ENCODE measurements around the gene DENND5B.

- TF ChIP-seq SP1 (IDR thresholded peaks at IDR 0.05) (no peak), SUZ12 (IDR thresholded peaks at IDR 0.05) (no peak), BHLHE40 (IDR thresholded peaks at IDR 0.05; ENCODE audit: borderline replicate concordance) (no peak), LEF1 (IDR thresholded peaks at IDR 0.05; ENCODE audit: borderline replicate concordance) (no peak), TARDBP (IDR thresholded peaks at IDR 0.05) (no peak), CTBP1 (IDR thresholded peaks at IDR 0.05; ENCODE audit: borderline replicate concordance) (no peak), FOXK2 (IDR thresholded peaks at IDR 0.05) (no peak), FOXM1 (IDR thresholded peaks at IDR 0.05; ENCODE audit: borderline replicate concordance) (no peak)
- TF ChIP-seq, protein P1, sequence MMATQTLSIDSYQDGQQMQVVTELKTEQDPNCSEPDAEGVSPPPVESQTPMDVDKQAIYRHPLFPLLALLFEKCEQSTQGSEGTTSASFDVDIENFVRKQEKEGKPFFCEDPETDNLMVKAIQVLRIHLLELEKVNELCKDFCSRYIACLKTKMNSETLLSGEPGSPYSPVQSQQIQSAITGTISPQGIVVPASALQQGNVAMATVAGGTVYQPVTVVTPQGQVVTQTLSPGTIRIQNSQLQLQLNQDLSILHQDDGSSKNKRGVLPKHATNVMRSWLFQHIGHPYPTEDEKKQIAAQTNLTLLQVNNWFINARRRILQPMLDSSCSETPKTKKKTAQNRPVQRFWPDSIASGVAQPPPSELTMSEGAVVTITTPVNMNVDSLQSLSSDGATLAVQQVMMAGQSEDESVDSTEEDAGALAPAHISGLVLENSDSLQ (IDR thresholded peaks at IDR 0.05) = no peak
These were observed 114.5 kb downstream of the DENND5B start for GRCh38 chr12:31476437-31476836.

All from HEK293T (cell line).